ENCODE data around the gene TSPYL2. TPM values are rescaled to one million over a fixed set of nuclear protein-coding genes. Genes with fewer than 3 reads are reported as not detected.

Gene TSPYL2
- total RNA-seq: 10 to 100 TPM; 30.9 to 83.1 (median 49.1) TPM

DNA sequence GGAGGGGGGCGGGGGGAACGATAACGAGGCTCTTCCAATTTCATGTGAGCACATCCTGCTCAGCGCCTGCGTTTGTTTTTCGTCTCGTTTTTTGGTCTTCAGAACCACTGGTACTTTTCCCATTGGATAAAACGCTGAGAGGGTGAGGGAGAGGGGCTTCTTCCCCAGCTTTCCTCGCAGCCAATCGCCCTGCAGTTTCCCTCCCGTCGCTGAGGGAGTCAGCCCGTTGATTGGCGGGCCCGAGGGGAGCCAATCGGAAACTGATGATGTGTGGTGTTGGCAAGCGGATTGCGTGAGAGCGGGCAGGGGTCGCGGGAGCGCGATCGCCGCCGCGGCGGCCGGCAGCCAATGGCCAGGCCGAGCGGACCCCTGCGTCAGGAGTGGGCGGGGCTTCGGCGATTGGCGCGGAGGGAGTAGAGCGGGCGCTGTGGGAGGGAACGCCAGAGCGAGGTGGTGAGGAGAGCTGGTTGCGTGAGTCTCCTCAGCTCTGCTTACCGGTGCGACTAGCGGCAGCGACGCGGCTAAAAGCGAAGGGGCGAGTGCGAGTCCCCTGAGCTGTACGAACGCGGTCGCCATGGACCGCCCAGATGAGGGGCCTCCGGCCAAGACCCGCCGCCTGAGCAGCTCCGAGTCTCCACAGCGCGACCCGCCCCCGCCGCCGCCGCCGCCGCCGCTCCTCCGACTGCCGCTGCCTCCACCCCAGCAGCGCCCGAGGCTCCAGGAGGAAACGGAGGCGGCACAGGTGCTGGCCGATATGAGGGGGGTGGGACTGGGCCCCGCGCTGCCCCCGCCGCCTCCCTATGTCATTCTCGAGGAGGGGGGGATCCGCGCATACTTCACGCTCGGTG lies at the start of gene TSPYL2:
TSPYL2 (plus strand) TSS at position 443 of the 848 bp plus-strand sequence; CDS start at position 575, 132 bp downstream.
- H3K4me3 ChIP-seq (replicated peaks in 1 of 3): peak within 1 kb of the TSS; percentile 33 to 76 (median 60)
- peak; percentile 90 to 99 for TF ChIP-seq POLR2A (IDR thresholded peaks at IDR 0.05)
- TF ChIP-seq, protein P1, sequence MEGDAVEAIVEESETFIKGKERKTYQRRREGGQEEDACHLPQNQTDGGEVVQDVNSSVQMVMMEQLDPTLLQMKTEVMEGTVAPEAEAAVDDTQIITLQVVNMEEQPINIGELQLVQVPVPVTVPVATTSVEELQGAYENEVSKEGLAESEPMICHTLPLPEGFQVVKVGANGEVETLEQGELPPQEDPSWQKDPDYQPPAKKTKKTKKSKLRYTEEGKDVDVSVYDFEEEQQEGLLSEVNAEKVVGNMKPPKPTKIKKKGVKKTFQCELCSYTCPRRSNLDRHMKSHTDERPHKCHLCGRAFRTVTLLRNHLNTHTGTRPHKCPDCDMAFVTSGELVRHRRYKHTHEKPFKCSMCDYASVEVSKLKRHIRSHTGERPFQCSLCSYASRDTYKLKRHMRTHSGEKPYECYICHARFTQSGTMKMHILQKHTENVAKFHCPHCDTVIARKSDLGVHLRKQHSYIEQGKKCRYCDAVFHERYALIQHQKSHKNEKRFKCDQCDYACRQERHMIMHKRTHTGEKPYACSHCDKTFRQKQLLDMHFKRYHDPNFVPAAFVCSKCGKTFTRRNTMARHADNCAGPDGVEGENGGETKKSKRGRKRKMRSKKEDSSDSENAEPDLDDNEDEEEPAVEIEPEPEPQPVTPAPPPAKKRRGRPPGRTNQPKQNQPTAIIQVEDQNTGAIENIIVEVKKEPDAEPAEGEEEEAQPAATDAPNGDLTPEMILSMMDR (IDR thresholded peaks at IDR 0.05): no peak
- 1 to 2% methylated on average over 12 to 15 of the region's 86 CpGs for WGBS, 2 donors
- no peaks in the 10 kb centered on the region for H3K9me3 ChIP-seq
- no peaks in the 10 kb centered on the region for H3K27me3 ChIP-seq
- peak; percentile 94 for DNase-seq
- H3K27ac ChIP-seq: peak within 1 kb of the TSS; percentile 84 to 94 (median 90)
- H3K36me3 ChIP-seq: peaks cover 0 to 9% of the 10 kb centered on the region in 2 donors
- H3K4me1 ChIP-seq: peaks cover 5 to 13% of the 10 kb centered on the region in 2 donors
- intact Hi-C loops (cut with DNase I): no loop called here

DNA sequence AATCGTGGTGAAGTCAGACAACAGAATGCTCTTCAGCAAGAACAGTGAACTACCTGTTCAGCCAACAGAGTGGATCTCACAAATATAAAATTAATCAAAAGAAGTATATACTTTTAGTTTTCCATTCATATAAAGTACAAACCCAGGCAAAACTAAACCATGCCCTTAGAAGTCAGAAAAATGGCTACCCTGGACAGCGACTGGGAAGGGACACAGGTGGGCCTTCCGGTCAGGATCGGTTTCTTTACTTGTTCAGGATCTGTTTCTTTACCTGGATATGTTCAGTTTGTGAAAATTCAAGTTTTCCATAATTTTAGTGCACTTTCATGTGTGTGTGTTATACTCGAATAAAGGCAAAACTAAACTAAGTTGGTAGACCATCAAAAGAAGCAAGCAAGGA lies 46.0 kb upstream of the TSPYL2 start:
- H3K4me1 ChIP-seq: no peaks in the 10 kb centered on the region
- peaks cover 4% of the 10 kb centered on the region for H3K27me3 ChIP-seq
- H3K27ac ChIP-seq: no peak overlapping the region
- intact Hi-C loops (cut with DNase I): no loop called here
- no peak for DNase-seq
- TF ChIP-seq POLR2A (IDR thresholded peaks at IDR 0.05): no peak
- TF ChIP-seq, protein P1 (IDR thresholded peaks at IDR 0.05): no peak
- H3K4me3 ChIP-seq (replicated peaks in 1 of 3): no peak overlapping the region
- H3K9me3 ChIP-seq: no peaks in the 10 kb centered on the region
- H3K36me3 ChIP-seq: no peaks in the 10 kb centered on the region
- 61 to 71% methylated on average over 5 of the region's 5 CpGs for WGBS, 2 donors

DNA sequence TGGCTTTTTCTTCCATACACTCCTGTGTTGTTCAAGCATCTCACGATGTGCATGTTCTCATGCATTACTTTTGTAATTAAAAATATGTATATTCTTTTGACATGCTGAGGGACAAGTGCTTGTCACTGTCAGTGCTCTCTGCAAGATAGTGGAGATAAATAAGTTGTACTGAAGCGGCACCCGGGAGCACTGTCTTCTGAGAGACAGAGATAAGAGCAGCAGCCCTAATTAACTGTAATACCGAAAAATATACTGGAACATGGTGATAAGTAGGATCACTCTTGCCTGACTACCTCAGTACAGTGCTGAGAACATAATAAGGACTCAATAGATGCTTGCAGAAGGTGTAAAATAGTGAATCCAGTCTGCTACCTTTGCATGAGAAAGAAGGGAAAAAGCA lies 42.9 kb upstream of the TSPYL2 start:
- Histone ChIP-seq H3K27me3 (peaks cover 7% of the 10 kb centered on the region), H3K27ac (no peak overlapping the region), H3K4me1 (no peaks in the 10 kb centered on the region), H3K36me3 (no peaks in the 10 kb centered on the region), H3K9me3 (no peaks in the 10 kb centered on the region), H3K4me3 (replicated peaks in 1 of 3) (no peak overlapping the region)
- no peak for TF ChIP-seq POLR2A (IDR thresholded peaks at IDR 0.05)
- TF ChIP-seq, protein P1 (IDR thresholded peaks at IDR 0.05): no peak
- intact Hi-C loops (cut with DNase I): no loop called here
- WGBS, 2 donors: 72 to 84% methylated on average over 4 of the region's 4 CpGs
- no peak for DNase-seq

DNA sequence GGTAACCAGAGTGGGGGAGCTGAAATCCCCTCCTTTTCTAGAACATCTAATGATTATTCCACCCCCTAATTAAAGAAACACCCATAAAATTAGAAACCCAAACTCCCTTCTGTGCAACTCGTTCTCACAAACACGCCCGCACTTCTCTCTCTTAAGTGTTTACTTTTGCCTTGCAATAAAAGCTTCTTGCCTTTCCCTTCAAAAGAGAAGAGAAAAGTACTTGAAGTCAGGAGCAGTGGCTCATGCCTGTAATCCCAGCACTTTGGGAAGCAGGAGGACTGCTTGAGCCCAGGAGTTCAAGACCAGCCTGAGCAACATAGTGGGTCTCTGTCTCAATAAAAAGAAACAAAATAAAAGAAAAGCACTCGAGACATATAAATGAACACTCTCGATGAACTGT lies 37.2 kb upstream of the TSPYL2 start:
- intact Hi-C loops (cut with DNase I): no loop called here
- WGBS, 2 donors: 28 to 31% methylated on average over 5 of the region's 5 CpGs
- no peak for DNase-seq
- Histone ChIP-seq H3K4me3 (replicated peaks in 1 of 3) (no peak overlapping the region), H3K9me3 (no peaks in the 10 kb centered on the region), H3K36me3 (no peaks in the 10 kb centered on the region), H3K27me3 (peaks cover 3% of the 10 kb centered on the region), H3K4me1 (no peaks in the 10 kb centered on the region), H3K27ac (no peak overlapping the region)
- no peak for TF ChIP-seq POLR2A (IDR thresholded peaks at IDR 0.05)
- TF ChIP-seq, protein P1 (IDR thresholded peaks at IDR 0.05): no peak

DNA sequence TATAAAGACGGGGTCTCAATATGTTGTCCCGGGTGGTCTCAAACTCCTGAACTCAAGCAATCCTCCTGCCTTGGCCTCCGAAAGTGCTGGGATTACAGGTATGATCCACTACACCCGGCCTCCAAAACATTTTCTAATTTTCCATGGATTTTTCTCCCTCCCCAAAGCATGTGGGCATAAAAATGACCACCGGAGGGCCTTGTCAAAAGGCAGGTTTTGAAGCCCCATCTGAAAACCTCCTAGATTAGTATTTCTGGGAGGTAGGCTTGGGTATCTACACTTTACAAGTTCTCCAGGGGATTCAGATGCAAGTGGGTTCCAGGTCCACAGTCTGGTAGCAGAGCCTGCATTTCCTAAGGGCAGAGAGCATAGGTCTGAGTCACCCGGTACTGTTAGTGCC lies 34.9 kb upstream of the TSPYL2 start:
- no peak for DNase-seq
- Histone ChIP-seq H3K27me3 (no peaks in the 10 kb centered on the region), H3K9me3 (no peaks in the 10 kb centered on the region), H3K27ac (no peak overlapping the region), H3K4me1 (no peaks in the 10 kb centered on the region), H3K36me3 (no peaks in the 10 kb centered on the region), H3K4me3 (replicated peaks in 1 of 3) (no peak overlapping the region)
- 84 to 95% methylated on average over 2 to 5 of the region's 6 CpGs for WGBS, 2 donors
- intact Hi-C loops (cut with DNase I): no loop called here
- TF ChIP-seq, protein P1 (IDR thresholded peaks at IDR 0.05): no peak
- no peak for TF ChIP-seq POLR2A (IDR thresholded peaks at IDR 0.05)
